Coronary artery (tissue), 2 donors: ENCODE results near the gene DDB1.
"Not testable (repeated sequence)": the region's sequence is repeated elsewhere in the genome, so short reads cannot be mapped to it uniquely, and the experiment has no call there.

Experiments
- DNase-seq: peaks from one replicate; pipeline ENCODE4 v3.0.0-alpha.2; 2017; ENCODE audit warnings: low spot score
- H3K27ac ChIP-seq, 2 donors: fragments of 200-600 bp; sonication (generic); one replicate each; pipeline ENCODE4 v1.5.1; 2016 to 2019
- H3K4me3 ChIP-seq: fragments of 200-600 bp; sonication (generic); 2 replicates; pipeline ENCODE4 v1.5.1; 2016; ENCODE audit warnings: mild to moderate bottlenecking, moderate library complexity
- TF ChIP-seq, protein P1 (sequence below): fragments of 200-600 bp; sonication (generic); IDR thresholded peaks from one replicate; pipeline ENCODE4 v1.5.1; 2019; ENCODE audit warnings: antibody characterized with exemption

DDB1 gene

DNA sequence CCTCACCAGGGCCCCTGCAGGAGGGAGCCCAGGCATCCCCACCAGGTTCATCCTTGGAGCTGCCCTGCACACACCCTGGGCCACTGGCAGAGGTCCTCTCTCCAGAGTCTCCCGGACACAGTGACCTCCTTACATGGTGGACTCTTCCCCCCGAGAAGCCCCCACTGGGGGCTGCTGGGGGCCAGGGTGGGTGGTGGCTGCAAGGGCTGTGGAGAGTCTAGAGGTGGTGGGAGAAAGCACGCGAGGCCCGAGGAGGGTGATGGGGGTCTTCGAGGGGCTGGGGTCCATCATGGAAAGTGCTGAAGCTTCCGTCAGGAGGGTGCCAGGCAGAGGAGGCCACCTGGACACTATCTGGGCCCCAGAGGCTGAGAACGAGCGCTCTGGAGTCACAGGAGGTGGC, 74.4 kb downstream of the DDB1 start:
- H3K27ac ChIP-seq = no peak overlapping the region
- no peak for DNase-seq
- TF ChIP-seq, protein P1, sequence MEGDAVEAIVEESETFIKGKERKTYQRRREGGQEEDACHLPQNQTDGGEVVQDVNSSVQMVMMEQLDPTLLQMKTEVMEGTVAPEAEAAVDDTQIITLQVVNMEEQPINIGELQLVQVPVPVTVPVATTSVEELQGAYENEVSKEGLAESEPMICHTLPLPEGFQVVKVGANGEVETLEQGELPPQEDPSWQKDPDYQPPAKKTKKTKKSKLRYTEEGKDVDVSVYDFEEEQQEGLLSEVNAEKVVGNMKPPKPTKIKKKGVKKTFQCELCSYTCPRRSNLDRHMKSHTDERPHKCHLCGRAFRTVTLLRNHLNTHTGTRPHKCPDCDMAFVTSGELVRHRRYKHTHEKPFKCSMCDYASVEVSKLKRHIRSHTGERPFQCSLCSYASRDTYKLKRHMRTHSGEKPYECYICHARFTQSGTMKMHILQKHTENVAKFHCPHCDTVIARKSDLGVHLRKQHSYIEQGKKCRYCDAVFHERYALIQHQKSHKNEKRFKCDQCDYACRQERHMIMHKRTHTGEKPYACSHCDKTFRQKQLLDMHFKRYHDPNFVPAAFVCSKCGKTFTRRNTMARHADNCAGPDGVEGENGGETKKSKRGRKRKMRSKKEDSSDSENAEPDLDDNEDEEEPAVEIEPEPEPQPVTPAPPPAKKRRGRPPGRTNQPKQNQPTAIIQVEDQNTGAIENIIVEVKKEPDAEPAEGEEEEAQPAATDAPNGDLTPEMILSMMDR = no peak
- no peak overlapping the region for H3K4me3 ChIP-seq

DNA sequence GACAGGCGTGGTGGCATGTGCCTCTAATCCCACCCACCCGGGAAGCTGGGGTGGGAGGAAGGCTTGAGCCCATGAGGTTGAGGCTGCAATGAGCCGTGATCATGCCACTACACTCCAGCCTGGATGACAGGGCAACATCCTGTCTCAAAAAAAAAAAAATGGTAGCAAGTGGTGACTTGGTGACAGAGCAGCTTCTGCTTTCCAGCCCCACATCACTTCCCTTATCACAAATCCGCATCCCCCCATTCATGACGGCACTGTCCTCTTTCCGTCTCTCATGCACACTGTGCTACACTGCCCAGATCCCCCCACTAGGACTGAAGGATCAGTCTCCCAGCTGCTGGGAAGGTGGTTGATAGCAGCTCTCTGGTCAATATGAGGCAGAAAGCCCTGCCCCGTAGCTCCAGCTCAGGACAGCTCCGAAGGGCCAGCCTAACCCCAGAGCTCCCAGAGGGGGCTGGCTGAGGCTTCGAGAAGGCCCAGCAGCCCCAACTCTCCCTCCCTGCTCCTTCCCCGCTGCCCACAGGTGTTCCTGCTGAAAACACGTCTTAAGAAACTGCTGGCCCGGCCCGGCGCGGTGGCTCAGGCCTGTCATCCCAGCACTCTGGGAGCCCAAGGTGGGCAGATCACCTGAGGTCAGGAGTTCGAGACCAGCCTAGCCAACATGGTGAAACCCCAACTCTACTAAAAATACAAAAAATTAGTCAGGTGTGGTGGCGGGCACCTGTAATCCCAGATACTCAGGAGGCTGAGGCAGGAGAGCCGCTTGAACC, 76.0 kb downstream of the DDB1 start:
- no peak overlapping the region for H3K27ac ChIP-seq
- TF ChIP-seq, protein P1 = no peak

DNA sequence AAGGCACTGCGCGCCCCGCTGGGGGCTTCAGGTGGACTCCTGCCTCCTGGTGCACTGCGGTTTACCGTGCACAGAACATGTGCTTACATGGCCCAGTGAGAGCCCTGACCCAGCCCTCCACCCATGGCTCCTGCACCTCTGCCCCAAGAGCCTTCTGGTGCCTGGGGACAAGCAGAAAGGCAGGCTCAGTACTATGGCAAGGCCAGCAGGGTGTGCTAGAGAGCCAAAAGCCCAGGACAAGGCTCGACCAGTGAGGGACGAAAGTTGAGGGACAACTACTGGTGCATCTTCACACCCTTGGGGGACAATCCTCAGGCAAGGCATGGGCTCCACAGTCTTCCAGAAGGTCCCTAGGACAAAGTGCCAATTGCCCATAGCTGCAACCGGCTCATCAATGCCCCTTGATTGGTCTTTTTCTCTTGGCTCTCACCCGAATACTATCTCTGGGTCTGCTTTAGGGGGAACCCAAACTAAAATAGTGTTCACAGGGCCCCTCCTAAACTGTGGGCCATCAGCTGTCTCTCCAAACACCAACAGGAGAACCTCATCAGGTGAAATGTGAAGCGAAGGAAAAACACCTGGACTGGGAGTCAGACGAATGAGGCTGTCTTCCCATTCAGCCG, 78.4 kb downstream of the DDB1 start:
- Histone ChIP-seq H3K27ac (no peak overlapping the region), H3K4me3 (no peak overlapping the region)
- no peak for DNase-seq
- TF ChIP-seq, protein P1 = peak; percentile 47

More for the DNA sequence above, 76.0 kb downstream of the DDB1 start:
- DNase-seq = no peak
- no peak overlapping the region for H3K4me3 ChIP-seq

GRCh38 chr11:61252332-61252731, 80.6 kb downstream of the DDB1 start:
- not testable (repeated sequence) for H3K27ac ChIP-seq, DNase-seq, H3K4me3 ChIP-seq

DNA sequence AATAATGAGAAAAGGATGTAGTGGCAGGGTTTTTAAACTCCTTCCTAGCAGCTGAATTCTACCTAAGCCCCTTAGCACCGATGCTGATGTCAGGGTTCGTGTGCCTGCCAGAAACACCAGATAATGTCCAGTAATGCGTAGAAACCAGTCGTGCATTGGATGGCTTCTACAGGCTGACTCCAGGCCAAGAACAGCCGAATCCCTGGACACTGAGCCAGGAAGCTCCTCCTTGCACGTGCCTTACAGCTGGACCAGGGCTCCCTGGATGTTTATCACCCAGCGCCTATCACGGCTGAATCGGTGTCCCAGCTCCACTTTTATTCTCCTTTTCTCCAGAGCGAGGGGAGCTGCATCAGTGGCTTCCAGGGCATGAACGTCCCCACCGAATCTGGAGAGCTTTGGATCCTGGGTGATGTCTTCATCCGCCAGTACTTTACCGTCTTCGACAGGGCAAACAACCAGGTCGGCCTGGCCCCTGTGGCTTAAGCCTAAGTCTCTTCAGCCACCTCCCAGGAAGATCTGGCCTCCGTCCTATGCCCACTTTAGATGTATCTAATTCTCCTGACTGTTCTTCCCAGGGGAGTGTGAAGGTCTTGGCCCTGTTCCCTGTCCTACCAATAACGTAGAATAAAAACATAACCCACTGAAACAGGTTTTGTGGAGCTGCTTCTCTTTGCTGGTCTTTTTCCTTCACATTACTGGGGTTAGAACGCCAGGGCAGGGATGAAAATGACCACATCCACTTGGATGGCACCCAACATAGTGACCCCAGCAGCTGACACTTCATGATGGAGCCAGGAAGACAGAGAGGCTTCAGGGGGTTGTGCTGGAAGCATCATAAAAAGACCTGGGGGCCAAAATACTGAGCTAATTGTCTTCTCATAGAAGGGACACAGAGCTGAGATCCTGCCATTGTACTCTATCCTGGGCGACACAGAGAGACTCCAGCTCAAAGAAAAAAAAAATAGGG, 81.8 kb downstream of the DDB1 start:
- not testable (repeated sequence) for H3K4me3 ChIP-seq, DNase-seq, H3K27ac ChIP-seq
